ENCODE measurements around the gene FXR2. TPM values are rescaled to one million over a fixed set of nuclear protein-coding genes. Genes with fewer than 3 reads are reported as not detected.

Gene FXR2
- total and polyA plus RNA-seq, 2 donors (not counting 3 experiments of a cell fraction or from before 2014, with no cell fraction given), result 40.1 to 48.9 TPM

DNA sequence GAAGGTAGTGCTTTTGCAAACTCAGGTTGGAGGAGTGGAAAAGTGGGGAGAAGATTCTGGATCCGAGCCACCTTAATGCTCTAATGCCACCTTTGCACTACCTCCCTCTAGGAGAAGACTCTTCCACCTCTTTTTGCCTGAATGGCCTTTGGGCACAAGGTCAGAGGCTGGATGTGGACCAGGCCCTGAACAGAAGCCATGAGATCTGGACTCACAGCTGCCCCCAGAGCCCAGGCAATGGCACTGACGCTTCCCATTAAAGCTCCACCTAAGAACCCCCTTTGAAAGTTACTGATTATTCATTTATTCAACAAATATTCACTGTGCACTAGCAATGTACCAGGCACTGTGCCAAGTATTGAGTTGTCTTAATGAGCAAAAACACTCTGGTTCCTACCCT, 18.4 kb upstream of the FXR2 start:
- no peak overlapping the region for H3K27ac ChIP-seq (ENCODE audit: insufficient read depth, low read depth, low read length)
- H3K4me2 ChIP-seq (ENCODE audit: insufficient read depth, low read length), result no peak overlapping the region
- H2AFZ ChIP-seq (ENCODE audit: low read depth, low read length), result no peak overlapping the region
- dilution Hi-C loops (cut with MboI; ENCODE audit: extremely low pct_ligation_motif_present, low sequenced_read_pairs) (no loop called here), intact Hi-C loops (cut with micrococcal nuclease) (no loop called here)
- POLR2A ChIA-PET, result no interaction called here
- no TSS peak for BruUV-seq (replicated peaks)
- DNase-seq (ENCODE audit: low read depth, low spot score) (no peak), FAIRE-seq (no peak)
- H3K9me1 ChIP-seq (replicated peaks; ENCODE audit: control insufficient read depth, extremely low read depth, insufficient read depth, low read length), result no peaks in the 10 kb centered on the region
- H4K20me1 ChIP-seq (replicated peaks; ENCODE audit: control insufficient read depth, extremely low read depth, insufficient read depth, low read length), result no peaks in the 10 kb centered on the region
- no peaks in the 10 kb centered on the region for H3K4me1 ChIP-seq (ENCODE audit: control insufficient read depth, extremely low read depth, insufficient read depth, low read length)
- no peaks in the 10 kb centered on the region for H3K27me3 ChIP-seq (ENCODE audit: control insufficient read depth in 2 of 2, insufficient read depth in 2 of 2, low read length in 2 of 2)
- TF ChIP-seq EZH2 (IDR thresholded peaks at IDR 0.05; ENCODE audit: borderline replicate concordance, low read depth, low read length, severe bottlenecking) (no peak), POLR2AphosphoS5 (IDR thresholded peaks at IDR 0.05; ENCODE audit: insufficient read depth, low read depth, low read length) (no peak), MYC (IDR thresholded peaks at IDR 0.05; ENCODE audit: low read depth, low read length) (no peak), CTCF (IDR thresholded peaks at IDR 0.05; ENCODE audit: extremely low read depth in 1 of 2, insufficient read depth in 1 of 2, low read depth in 1 of 2, low read length in 2 of 2) (no peak), FOS (IDR thresholded peaks at IDR 0.05; ENCODE audit: borderline replicate concordance, insufficient read depth, low read length) (no peak), GATA2 (IDR thresholded peaks at IDR 0.05; ENCODE audit: insufficient read depth, insufficient read length, low read depth, low read length) (no peak), JUN (IDR thresholded peaks at IDR 0.05; ENCODE audit: borderline replicate concordance, insufficient read depth, insufficient read length, low read depth) (no peak), POLR2A (IDR thresholded peaks at IDR 0.05; ENCODE audit: low read depth, low read length) (no peak)
- TF ChIP-seq, protein P1, sequence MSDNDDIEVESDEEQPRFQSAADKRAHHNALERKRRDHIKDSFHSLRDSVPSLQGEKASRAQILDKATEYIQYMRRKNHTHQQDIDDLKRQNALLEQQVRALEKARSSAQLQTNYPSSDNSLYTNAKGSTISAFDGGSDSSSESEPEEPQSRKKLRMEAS (IDR thresholded peaks at IDR 0.05; ENCODE audit: insufficient read depth, insufficient read length), result no peak
- H3K36me3 ChIP-seq (ENCODE audit: control insufficient read depth in 2 of 2, extremely low read depth in 1 of 2, insufficient read depth in 2 of 2, low read length in 2 of 2), result no peaks in the 10 kb centered on the region
- no peak overlapping the region for H3K4me3 ChIP-seq (replicated peaks in 1 of 3; ENCODE audit: insufficient read depth in 1 of 3, low read depth in 1 of 3, low read length in 3 of 3)
- no peaks in the 10 kb centered on the region for H3K9me3 ChIP-seq (replicated peaks; ENCODE audit: control insufficient read depth, insufficient read depth, low read length)
- CTCF ChIA-PET, result interaction anchor here (0.7 to 6.6 kb wide), 16 partner anchors 9 to 408 kb away, joined by 3 to 97 read pairs (median 4); partner anchors contain the start of genes DNAH2, TP53 and WRAP53
- no peaks in the 10 kb centered on the region for H3K79me2 ChIP-seq (ENCODE audit: control insufficient read depth, insufficient read depth, low read length)
- H3K9ac ChIP-seq (replicated peaks; ENCODE audit: extremely low read depth, insufficient read depth, low read length), result no peak overlapping the region

Data from endothelial cell of umbilical vein (primary cell).